ENCODE data around the gene MAP4K4. TPM values are rescaled to one million over a fixed set of nuclear protein-coding genes. Genes with fewer than 3 reads are reported as not detected.

MAP4K4 gene
- total RNA-seq, 1 donor from 2014 or later = 232 TPM

DNA sequence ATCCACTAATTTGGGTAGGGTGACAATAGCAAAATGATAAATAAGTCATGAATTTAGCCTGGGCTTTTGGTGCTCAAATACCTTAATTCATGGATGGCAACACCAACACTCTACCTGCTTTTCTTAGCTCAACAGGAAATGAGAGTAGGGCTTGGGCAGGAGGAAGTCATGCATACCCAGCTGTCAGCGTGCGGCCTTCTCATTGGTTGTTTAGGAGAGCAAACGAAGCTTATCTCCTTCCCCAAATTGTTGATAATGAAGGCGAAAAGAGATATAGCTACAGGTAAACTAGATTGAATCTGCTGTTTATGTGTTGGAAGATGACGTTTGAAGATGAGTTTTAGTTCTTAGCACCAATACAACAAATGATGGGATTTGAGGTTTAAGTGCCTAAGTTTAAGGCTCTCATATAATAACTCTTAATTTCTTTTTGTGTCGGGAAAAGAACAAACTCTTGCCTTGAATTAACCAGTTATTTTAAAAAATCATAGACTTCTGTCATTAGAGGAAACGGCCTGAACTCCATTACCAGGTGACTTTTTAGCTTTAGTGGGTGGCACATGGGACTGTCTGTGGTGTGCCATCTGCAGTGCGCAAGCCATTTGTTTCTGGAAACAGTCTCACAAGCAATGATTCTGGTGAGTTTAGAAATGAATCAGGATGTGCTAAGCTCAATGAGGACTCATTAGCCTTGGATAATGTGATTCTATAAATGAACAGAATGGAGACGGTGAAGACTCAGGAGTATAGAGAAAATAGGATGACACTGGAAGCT is 19.8 kb downstream of the MAP4K4 start:
- TF ChIP-seq, protein P1, sequence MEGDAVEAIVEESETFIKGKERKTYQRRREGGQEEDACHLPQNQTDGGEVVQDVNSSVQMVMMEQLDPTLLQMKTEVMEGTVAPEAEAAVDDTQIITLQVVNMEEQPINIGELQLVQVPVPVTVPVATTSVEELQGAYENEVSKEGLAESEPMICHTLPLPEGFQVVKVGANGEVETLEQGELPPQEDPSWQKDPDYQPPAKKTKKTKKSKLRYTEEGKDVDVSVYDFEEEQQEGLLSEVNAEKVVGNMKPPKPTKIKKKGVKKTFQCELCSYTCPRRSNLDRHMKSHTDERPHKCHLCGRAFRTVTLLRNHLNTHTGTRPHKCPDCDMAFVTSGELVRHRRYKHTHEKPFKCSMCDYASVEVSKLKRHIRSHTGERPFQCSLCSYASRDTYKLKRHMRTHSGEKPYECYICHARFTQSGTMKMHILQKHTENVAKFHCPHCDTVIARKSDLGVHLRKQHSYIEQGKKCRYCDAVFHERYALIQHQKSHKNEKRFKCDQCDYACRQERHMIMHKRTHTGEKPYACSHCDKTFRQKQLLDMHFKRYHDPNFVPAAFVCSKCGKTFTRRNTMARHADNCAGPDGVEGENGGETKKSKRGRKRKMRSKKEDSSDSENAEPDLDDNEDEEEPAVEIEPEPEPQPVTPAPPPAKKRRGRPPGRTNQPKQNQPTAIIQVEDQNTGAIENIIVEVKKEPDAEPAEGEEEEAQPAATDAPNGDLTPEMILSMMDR (IDR thresholded peaks at IDR 0.05) = no peak
- Mint-ChIP-seq H3K4me3 (peak overlapping the region; percentile 72), H3K4me1 (peaks cover 97% of the 10 kb centered on the region), H3K27ac (peak overlapping the region; percentile 94), H3K27me3 (no peaks in the 10 kb centered on the region), H3K36me3 (ENCODE audit: low read depth) (peaks cover 31% of the 10 kb centered on the region), H3K9me3 (no peaks in the 10 kb centered on the region)
- ChIA-PET CTCF (interaction anchor here (0.8 to 2.2 kb wide), 7 partner anchors 9 to 298 kb away, joined by 3 to 7 read pairs (median 5); partner anchors contain the start of gene MAP4K4), POLR2A (interaction anchor here (0.6 to 5.6 kb wide), 16 partner anchors 9 to 298 kb away, joined by 3 to 87 read pairs (median 5); partner anchors contain the start of gene MAP4K4)
- no peak for DNase-seq
- peak; percentile 82 for ATAC-seq (ENCODE audit: low read depth)
- intact Hi-C loops (cut with micrococcal nuclease) = loop anchor here (1.0 to 2.0 kb wide), 5 partner anchors 16 to 204 kb away; no protein-coding TSS in a partner anchor

DNA sequence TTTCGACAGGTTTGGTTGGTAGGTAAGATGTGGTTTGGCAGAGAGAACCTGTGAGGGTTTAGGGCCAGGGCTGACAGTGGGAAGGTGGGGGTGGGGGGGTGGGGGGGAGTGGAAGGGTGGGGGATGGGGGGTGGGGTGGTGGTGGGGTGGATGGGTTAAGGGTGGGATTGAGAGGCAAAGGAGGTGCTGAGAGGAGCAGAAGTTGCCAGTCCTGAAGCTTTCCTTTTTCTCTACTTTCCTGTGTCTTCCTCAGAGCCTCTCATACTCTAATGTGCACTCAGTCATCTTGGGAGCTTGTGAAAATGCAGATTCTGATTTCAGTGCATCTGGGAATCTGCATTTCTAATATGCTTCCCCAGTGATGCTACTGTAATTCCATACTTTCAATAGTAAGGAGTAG is 21.0 kb downstream of the MAP4K4 start:
- H3K4me3 Mint-ChIP-seq = peak overlapping the region; percentile 52
- DNase-seq = no peak
- H3K36me3 Mint-ChIP-seq (ENCODE audit: low read depth) = peaks cover 39% of the 10 kb centered on the region
- H3K4me1 Mint-ChIP-seq = peaks cover 100% of the 10 kb centered on the region
- POLR2A ChIA-PET = interaction anchor here (0.6 to 5.6 kb wide), 14 partner anchors 8 to 113 kb away, joined by 3 to 87 read pairs (median 6); partner anchors contain the start of gene MAP4K4
- peaks cover 3% of the 10 kb centered on the region for H3K9me3 Mint-ChIP-seq
- CTCF ChIA-PET = interaction anchor here (1.1 to 2.2 kb wide), 8 partner anchors 14 to 113 kb away, joined by 3 to 7 read pairs (median 4); partner anchors contain the start of gene MAP4K4
- no peaks in the 10 kb centered on the region for H3K27me3 Mint-ChIP-seq
- ATAC-seq (ENCODE audit: low read depth) = no peak
- intact Hi-C loops (cut with micrococcal nuclease) = no loop called here
- H3K27ac Mint-ChIP-seq = peak overlapping the region; percentile 94
- TF ChIP-seq, protein P1 (IDR thresholded peaks at IDR 0.05) = no peak

DNA sequence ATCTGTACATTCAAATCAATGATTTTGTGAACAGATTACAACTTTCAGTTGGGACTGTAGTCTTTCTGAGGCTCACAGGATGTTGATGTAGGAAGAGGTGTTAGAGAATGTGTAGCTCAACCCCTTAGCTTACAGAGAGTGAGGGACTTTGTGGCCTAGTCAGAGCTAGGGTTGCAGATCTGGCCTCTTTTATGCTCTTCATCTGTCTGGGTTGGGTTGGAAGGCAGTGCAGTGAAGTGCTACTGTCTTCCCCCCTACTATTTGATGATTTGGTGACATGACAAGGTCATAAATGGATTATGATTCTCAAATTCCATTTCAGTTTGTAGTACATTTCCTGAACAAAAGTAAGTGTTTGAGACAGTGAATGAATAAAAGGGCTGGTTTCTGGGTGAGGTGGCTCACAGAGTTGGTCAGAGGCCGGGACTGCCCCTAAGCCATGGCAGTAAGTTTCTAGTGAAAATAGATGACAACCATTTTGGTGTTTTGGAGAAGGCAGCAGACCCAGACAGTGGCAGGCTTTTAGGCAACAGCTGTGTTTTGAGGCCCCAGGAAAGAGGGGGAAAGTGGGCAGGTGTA is 21.6 kb downstream of the MAP4K4 start:
- H3K27me3 Mint-ChIP-seq = no peaks in the 10 kb centered on the region
- ATAC-seq (ENCODE audit: low read depth) = peak; percentile 25
- peaks cover 100% of the 10 kb centered on the region for H3K4me1 Mint-ChIP-seq
- H3K36me3 Mint-ChIP-seq (ENCODE audit: low read depth) = peaks cover 38% of the 10 kb centered on the region
- intact Hi-C loops (cut with micrococcal nuclease) = no loop called here
- DNase-seq = no peak
- H3K27ac Mint-ChIP-seq = peak overlapping the region; percentile 94
- ChIA-PET CTCF (interaction anchor here (0.7 to 2.2 kb wide), 7 partner anchors 15 to 112 kb away, joined by 3 to 5 read pairs (median 3); no protein-coding TSS in a partner anchor), POLR2A (interaction anchor here (0.6 to 5.6 kb wide), 15 partner anchors 9 to 300 kb away, joined by 3 to 87 read pairs (median 5); partner anchors contain the start of gene MAP4K4)
- peaks cover 3% of the 10 kb centered on the region for H3K9me3 Mint-ChIP-seq
- H3K4me3 Mint-ChIP-seq = peak overlapping the region; percentile 52
- TF ChIP-seq, protein P1 (IDR thresholded peaks at IDR 0.05) = no peak

DNA sequence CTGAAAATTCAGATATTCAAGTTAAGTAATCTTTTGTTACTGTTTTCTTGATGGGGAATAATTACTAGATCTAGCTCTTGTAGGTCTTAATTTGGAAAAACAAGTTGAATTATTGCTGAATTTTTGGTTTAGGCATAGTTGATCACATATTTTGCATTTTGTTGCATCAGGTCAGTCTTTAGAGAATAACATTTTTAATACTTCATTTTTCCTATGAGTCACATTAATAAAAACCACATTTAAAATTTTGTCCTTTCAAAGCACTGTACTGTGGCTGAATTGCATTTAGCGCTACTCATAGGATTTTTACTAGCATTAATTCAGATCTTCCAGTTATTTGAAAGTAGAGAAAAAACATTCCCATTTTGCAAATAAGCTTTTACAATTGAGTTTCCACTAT is 23.2 kb downstream of the MAP4K4 start:
- ATAC-seq (ENCODE audit: low read depth) (no peak), DNase-seq (no peak)
- Mint-ChIP-seq H3K36me3 (ENCODE audit: low read depth) (peaks cover 33% of the 10 kb centered on the region), H3K9me3 (peaks cover 3% of the 10 kb centered on the region), H3K4me1 (peaks cover 100% of the 10 kb centered on the region), H3K27me3 (no peaks in the 10 kb centered on the region), H3K4me3 (peak overlapping the region; percentile 57), H3K27ac (peak overlapping the region; percentile 94)
- ChIA-PET CTCF (interaction anchor here (0.7 to 1.5 kb wide), 2 partner anchors 17 to 49 kb away, joined by 3 to 4 read pairs; no protein-coding TSS in a partner anchor), POLR2A (interaction anchor here (0.6 to 5.6 kb wide), 4 partner anchors 10 to 198 kb away, joined by 3 to 87 read pairs (median 10); partner anchors contain the start of gene MAP4K4)
- intact Hi-C loops (cut with micrococcal nuclease) = no loop called here
- TF ChIP-seq, protein P1 (IDR thresholded peaks at IDR 0.05) = no peak
